GM23338 (cell line): ENCODE results near the gene TMEM200C. TPM values are rescaled to one million over a fixed set of nuclear protein-coding genes. Genes with fewer than 3 reads are reported as not detected.

ENCODE experiments used
- ATAC-seq: fragments of 200-7000 bp; cut with Tn5 transposase; 3 replicates; pipeline ENCODE4 v1.9.1; 2020
- DNase-seq: peaks from one replicate; pipeline ENCODE4 v3.0.0-alpha.2; 2015; ENCODE audit warnings: low spot score
- H2AFZ ChIP-seq: fragments of 200-600 bp; sonication (generic); 2 replicates; pipeline ENCODE4 v1.8.0; 2016; ENCODE audit warnings: antibody characterized with exemption, mild to moderate bottlenecking, moderate library complexity
- H3F3A ChIP-seq: fragments of 200-600 bp; sonication (generic); replicated peaks from 2 replicates; pipeline ENCODE4 v1.8.0; 2017; ENCODE audit warnings: antibody characterized with exemption, mixed run types, low read depth
- H3K27ac ChIP-seq: fragments of 200-600 bp; sonication (generic); 2 replicates; pipeline ENCODE4 v1.6.1; 2016; ENCODE audit warnings: low read depth
- H3K27me3 ChIP-seq: fragments of 200-600 bp; sonication (generic); 2 replicates; pipeline ENCODE4 v1.8.0; 2016; ENCODE audit warnings: mild to moderate bottlenecking, mixed run types, moderate library complexity; ENCODE audit not compliant: insufficient read depth
- H3K36me3 ChIP-seq: fragments of 200-600 bp; sonication (generic); 2 replicates; pipeline ENCODE4 v1.8.0; 2016; ENCODE audit warnings: mild to moderate bottlenecking; ENCODE audit not compliant: insufficient read depth
- H3K4me1 ChIP-seq: fragments of 200-600 bp; sonication (generic); 2 replicates; pipeline ENCODE4 v1.8.0; 2016; ENCODE audit warnings: mild to moderate bottlenecking, moderate library complexity; ENCODE audit not compliant: insufficient read depth
- H3K4me2 ChIP-seq: fragments of 200-600 bp; sonication (generic); 2 replicates; pipeline ENCODE4 v1.7.1; 2017; ENCODE audit warnings: mixed run types
- H3K4me3 ChIP-seq: fragments of 200-600 bp; sonication (generic); 2 replicates; pipeline ENCODE4 v1.6.1; 2016; ENCODE audit warnings: mixed run types
- H3K79me2 ChIP-seq: fragments of 200-600 bp; sonication (generic); replicated peaks from 2 replicates; pipeline ENCODE4 v1.8.0; 2017; ENCODE audit warnings: mild to moderate bottlenecking; ENCODE audit not compliant: insufficient read depth
- H3K9me2 ChIP-seq: fragments of 200-600 bp; sonication (generic); 2 replicates; pipeline ENCODE4 v1.8.0; 2017; ENCODE audit not compliant: insufficient read depth
- H4K20me1 ChIP-seq: fragments of 200-600 bp; sonication (generic); replicated peaks from 2 replicates; pipeline ENCODE4 v1.8.0; 2017; ENCODE audit warnings: mild to moderate bottlenecking; ENCODE audit not compliant: insufficient read depth
- H3K27ac Mint-ChIP-seq: 2 replicates; pipeline ENCODE4 v1.8.0; 2020; ENCODE audit warnings: inconsistent platforms, mild to moderate bottlenecking, moderate library complexity, mixed read lengths
- H3K27me3 Mint-ChIP-seq: 3 replicates; pipeline ENCODE4 v1.8.0; 2022; ENCODE audit warnings: low read depth, mild to moderate bottlenecking, moderate library complexity, mixed read lengths, inconsistent platforms; ENCODE audit not compliant: insufficient read depth, poor library complexity
- H3K36me3 Mint-ChIP-seq: 3 replicates; pipeline ENCODE4 v1.8.0; 2021; ENCODE audit warnings: low read depth, mild to moderate bottlenecking, inconsistent platforms, moderate library complexity, mixed read lengths
- H3K4me1 Mint-ChIP-seq: 3 replicates; pipeline ENCODE4 v1.8.0; 2020; ENCODE audit warnings: mild to moderate bottlenecking, inconsistent platforms, mixed read lengths
- H3K4me3 Mint-ChIP-seq: 3 replicates; pipeline ENCODE4 v1.8.0; 2021; ENCODE audit warnings: moderate library complexity, mild to moderate bottlenecking, inconsistent platforms, mixed read lengths
- H3K9me3 Mint-ChIP-seq: 3 replicates; pipeline ENCODE4 v1.8.0; 2020; ENCODE audit warnings: moderate library complexity, mild to moderate bottlenecking, inconsistent platforms, mixed read lengths
- ETS1 ChIP-seq: IDR thresholded peaks from 2 replicates; pipeline ENCODE4 v1.6.1; 2016; ENCODE audit warnings: antibody characterized with exemption
- EZH2phosphoT487 ChIP-seq: fragments of 200-600 bp; sonication (generic); IDR thresholded peaks from one replicate; pipeline ENCODE4 v1.8.1; 2018; ENCODE audit warnings: antibody characterized with exemption; ENCODE audit not compliant: unreplicated experiment
- polyA plus RNA-seq: library from polyadenylated mRNA; unstranded; fragments of >200 nt; fragmentation: Nextera tagmentation; extraction: Ambion mirVana; gene quantifications from 2 replicates; pipeline ENCODE4 v1.2.1, GENCODE V29; 2016
- total RNA-seq: library from RNA; depleted of rRNA; stranded (reverse); fragments of >200 nt; shearing (Covaris generic); gene quantifications from 2 replicates; pipeline ENCODE4 v1.2.3, GENCODE V29; 2014
- TF ChIP-seq, protein P1 (sequence below): IDR thresholded peaks from one replicate; pipeline ENCODE4 v1.6.1; 2018; ENCODE audit warnings: antibody characterized with exemption; ENCODE audit not compliant: unreplicated experiment
- TF ChIP-seq, protein P2 (sequence below): fragments of 250-450 bp; sonication (Bioruptor Pico); IDR thresholded peaks from 2 replicates; pipeline ENCODE4 v1.5.0; 2020; ENCODE audit warnings: mild to moderate bottlenecking, moderate library complexity
- TF ChIP-seq, protein P3 (sequence below), 2 experiments: fragments of 200-600 bp in 1 of 2; sonication (generic) in 1 of 2; conservative IDR thresholded peaks; 2 replicates each; pipeline versions ENCODE4 v1.5.1 to v1.6.1; 2016 to 2017; ENCODE audit warnings: antibody characterized with exemption in 2 of 2, low read depth in 2 of 2, mild to moderate bottlenecking in 2 of 2, moderate library complexity in 1 of 2

The TMEM200C gene
- total and polyA plus RNA-seq, 2 experiments from 2014 or later, result 0.53 to 6.1 TPM

DNA sequence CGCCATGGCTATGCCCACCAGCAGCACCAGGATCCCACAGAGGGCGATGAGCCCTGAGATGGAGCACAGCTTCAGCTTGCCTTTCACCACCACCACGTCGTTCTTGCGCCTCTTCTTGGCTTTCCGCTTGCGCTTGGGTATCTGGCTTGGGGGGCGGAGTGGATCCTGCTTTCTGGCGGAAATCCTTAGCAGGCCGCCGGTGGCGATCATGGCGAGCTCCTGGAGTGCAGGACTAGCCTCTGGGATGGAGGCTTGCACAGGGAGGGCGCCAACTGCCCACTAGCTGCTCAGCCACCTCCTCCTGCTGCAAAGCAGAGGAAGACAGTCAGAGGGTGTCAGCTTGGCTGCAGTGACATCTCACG, 3.5 kb downstream of the TMEM200C start:
- peak overlapping the region; percentile 85 for H3K4me3 ChIP-seq
- peak; percentile 35 for DNase-seq

DNA sequence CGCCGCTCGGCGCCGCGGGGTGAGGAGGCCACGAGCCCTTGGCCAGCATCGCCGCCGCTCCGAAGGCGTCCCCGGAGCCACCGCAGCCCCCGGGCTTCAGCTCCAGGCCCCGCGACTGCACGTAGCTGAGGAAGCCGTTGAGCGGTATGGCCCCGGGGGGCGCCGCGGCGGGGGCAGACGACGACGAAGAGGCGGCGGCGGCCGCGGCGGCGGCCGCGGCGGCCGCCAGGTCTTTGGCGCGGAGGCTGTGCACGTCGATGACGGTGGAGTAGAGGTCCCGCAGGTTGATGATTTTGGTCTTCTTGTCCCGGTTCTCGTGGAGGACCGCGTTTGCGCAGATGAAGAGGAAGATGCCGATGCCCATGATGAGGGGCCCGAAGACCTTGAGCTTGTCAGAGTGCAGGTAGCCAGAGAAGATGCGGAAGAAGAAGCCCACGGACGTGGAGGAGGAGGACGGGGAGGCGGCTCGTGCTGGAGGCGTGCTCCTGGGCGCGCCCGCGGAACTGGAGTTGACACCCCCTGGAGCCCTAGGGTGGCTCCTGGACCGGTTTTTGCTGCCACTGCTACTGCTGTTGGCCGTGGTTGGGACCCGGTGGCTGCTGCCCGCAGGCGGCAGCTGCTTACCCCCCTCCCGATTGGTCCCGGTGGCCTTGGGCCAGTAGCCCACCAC, 4.0 kb downstream of the TMEM200C start:
- ATAC-seq (no peak; the same call in 2 of the 3 replicates), DNase-seq (peak; percentile 52)
- Mint-ChIP-seq H3K9me3 (no peaks in the 10 kb centered on the region), H3K4me3 (peak overlapping the region; percentile 64), H3K36me3 (peaks cover 8% of the 10 kb centered on the region), H3K27me3 (peaks cover 23% of the 10 kb centered on the region), H3K27ac (no peak overlapping the region), H3K4me1 (peaks cover 28% of the 10 kb centered on the region)
- no peaks in the 10 kb centered on the region for H3K9me2 ChIP-seq
- H3K79me2 ChIP-seq, result no peaks in the 10 kb centered on the region
- peak overlapping the region; percentile 87 for H3K4me2 ChIP-seq
- no peaks in the 10 kb centered on the region for H3K36me3 ChIP-seq
- peak overlapping the region; percentile 85 for H3K4me3 ChIP-seq
- no peak overlapping the region for H2AFZ ChIP-seq
- peaks cover 35% of the 10 kb centered on the region for H3K4me1 ChIP-seq
- no peaks in the 10 kb centered on the region for H3F3A ChIP-seq
- peaks cover 50% of the 10 kb centered on the region for H3K27me3 ChIP-seq
- peaks cover 3% of the 10 kb centered on the region; the same call in 1 of the 2 replicates for H4K20me1 ChIP-seq
- H3K27ac ChIP-seq, result no peak overlapping the region
- no peak for TF ChIP-seq EZH2phosphoT487
- TF ChIP-seq, protein P1, sequence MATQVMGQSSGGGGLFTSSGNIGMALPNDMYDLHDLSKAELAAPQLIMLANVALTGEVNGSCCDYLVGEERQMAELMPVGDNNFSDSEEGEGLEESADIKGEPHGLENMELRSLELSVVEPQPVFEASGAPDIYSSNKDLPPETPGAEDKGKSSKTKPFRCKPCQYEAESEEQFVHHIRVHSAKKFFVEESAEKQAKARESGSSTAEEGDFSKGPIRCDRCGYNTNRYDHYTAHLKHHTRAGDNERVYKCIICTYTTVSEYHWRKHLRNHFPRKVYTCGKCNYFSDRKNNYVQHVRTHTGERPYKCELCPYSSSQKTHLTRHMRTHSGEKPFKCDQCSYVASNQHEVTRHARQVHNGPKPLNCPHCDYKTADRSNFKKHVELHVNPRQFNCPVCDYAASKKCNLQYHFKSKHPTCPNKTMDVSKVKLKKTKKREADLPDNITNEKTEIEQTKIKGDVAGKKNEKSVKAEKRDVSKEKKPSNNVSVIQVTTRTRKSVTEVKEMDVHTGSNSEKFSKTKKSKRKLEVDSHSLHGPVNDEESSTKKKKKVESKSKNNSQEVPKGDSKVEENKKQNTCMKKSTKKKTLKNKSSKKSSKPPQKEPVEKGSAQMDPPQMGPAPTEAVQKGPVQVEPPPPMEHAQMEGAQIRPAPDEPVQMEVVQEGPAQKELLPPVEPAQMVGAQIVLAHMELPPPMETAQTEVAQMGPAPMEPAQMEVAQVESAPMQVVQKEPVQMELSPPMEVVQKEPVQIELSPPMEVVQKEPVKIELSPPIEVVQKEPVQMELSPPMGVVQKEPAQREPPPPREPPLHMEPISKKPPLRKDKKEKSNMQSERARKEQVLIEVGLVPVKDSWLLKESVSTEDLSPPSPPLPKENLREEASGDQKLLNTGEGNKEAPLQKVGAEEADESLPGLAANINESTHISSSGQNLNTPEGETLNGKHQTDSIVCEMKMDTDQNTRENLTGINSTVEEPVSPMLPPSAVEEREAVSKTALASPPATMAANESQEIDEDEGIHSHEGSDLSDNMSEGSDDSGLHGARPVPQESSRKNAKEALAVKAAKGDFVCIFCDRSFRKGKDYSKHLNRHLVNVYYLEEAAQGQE, result no peak
- TF ChIP-seq, protein P2, sequence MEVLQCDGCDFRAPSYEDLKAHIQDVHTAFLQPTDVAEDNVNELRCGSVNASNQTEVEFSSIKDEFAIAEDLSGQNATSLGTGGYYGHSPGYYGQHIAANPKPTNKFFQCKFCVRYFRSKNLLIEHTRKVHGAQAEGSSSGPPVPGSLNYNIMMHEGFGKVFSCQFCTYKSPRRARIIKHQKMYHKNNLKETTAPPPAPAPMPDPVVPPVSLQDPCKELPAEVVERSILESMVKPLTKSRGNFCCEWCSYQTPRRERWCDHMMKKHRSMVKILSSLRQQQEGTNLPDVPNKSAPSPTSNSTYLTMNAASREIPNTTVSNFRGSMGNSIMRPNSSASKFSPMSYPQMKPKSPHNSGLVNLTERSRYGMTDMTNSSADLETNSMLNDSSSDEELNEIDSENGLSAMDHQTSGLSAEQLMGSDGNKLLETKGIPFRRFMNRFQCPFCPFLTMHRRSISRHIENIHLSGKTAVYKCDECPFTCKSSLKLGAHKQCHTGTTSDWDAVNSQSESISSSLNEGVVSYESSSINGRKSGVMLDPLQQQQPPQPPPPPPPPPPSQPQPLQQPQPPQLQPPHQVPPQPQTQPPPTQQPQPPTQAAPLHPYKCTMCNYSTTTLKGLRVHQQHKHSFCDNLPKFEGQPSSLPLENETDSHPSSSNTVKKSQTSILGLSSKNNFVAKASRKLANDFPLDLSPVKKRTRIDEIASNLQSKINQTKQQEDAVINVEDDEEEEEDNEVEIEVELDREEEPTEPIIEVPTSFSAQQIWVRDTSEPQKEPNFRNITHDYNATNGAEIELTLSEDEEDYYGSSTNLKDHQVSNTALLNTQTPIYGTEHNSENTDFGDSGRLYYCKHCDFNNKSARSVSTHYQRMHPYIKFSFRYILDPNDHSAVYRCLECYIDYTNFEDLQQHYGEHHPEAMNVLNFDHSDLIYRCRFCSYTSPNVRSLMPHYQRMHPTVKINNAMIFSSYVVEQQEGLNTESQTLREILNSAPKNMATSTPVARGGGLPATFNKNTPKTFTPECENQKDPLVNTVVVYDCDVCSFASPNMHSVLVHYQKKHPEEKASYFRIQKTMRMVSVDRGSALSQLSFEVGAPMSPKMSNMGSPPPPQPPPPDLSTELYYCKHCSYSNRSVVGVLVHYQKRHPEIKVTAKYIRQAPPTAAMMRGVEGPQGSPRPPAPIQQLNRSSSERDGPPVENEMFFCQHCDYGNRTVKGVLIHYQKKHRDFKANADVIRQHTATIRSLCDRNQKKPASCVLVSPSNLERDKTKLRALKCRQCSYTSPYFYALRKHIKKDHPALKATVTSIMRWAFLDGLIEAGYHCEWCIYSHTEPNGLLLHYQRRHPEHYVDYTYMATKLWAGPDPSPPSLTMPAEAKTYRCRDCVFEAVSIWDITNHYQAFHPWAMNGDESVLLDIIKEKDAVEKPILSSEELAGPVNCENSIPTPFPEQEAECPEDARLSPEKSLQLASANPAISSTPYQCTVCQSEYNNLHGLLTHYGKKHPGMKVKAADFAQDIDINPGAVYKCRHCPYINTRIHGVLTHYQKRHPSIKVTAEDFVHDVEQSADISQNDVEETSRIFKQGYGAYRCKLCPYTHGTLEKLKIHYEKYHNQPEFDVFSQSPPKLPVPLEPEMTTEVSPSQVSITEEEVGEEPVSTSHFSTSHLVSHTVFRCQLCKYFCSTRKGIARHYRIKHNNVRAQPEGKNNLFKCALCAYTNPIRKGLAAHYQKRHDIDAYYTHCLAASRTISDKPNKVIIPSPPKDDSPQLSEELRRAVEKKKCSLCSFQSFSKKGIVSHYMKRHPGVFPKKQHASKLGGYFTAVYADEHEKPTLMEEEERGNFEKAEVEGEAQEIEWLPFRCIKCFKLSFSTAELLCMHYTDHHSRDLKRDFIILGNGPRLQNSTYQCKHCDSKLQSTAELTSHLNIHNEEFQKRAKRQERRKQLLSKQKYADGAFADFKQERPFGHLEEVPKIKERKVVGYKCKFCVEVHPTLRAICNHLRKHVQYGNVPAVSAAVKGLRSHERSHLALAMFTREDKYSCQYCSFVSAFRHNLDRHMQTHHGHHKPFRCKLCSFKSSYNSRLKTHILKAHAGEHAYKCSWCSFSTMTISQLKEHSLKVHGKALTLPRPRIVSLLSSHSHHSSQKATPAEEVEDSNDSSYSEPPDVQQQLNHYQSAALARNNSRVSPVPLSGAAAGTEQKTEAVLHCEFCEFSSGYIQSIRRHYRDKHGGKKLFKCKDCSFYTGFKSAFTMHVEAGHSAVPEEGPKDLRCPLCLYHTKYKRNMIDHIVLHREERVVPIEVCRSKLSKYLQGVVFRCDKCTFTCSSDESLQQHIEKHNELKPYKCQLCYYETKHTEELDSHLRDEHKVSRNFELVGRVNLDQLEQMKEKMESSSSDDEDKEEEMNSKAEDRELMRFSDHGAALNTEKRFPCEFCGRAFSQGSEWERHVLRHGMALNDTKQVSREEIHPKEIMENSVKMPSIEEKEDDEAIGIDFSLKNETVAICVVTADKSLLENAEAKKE, result no peak
- no peak for TF ChIP-seq ETS1

More for the DNA sequence above, 3.5 kb downstream of the TMEM200C start:
- Mint-ChIP-seq H3K27me3 (peaks cover 27% of the 10 kb centered on the region), H3K4me1 (peaks cover 33% of the 10 kb centered on the region), H3K36me3 (peaks cover 8% of the 10 kb centered on the region), H3K27ac (no peak overlapping the region), H3K4me3 (peak overlapping the region; percentile 44), H3K9me3 (no peaks in the 10 kb centered on the region)
- Histone ChIP-seq H3K27ac (no peak overlapping the region), H3K4me1 (peaks cover 40% of the 10 kb centered on the region), H3F3A (no peaks in the 10 kb centered on the region), H3K36me3 (no peaks in the 10 kb centered on the region), H3K27me3 (peaks cover 55% of the 10 kb centered on the region), H3K9me2 (no peaks in the 10 kb centered on the region), H3K79me2 (no peaks in the 10 kb centered on the region), H4K20me1 (peaks cover 3% of the 10 kb centered on the region; the same call in 1 of the 2 replicates), H2AFZ (no peak overlapping the region), H3K4me2 (peak overlapping the region; percentile 87)
- no peak for TF ChIP-seq EZH2phosphoT487
- TF ChIP-seq, protein P3, sequence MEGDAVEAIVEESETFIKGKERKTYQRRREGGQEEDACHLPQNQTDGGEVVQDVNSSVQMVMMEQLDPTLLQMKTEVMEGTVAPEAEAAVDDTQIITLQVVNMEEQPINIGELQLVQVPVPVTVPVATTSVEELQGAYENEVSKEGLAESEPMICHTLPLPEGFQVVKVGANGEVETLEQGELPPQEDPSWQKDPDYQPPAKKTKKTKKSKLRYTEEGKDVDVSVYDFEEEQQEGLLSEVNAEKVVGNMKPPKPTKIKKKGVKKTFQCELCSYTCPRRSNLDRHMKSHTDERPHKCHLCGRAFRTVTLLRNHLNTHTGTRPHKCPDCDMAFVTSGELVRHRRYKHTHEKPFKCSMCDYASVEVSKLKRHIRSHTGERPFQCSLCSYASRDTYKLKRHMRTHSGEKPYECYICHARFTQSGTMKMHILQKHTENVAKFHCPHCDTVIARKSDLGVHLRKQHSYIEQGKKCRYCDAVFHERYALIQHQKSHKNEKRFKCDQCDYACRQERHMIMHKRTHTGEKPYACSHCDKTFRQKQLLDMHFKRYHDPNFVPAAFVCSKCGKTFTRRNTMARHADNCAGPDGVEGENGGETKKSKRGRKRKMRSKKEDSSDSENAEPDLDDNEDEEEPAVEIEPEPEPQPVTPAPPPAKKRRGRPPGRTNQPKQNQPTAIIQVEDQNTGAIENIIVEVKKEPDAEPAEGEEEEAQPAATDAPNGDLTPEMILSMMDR (conservative IDR thresholded peaks at IDR 0.05; ENCODE audit: low read depth in 2 of 2), result 0 out of 4 replicates have a peak, but pooled peaks of 1 of the 2 experiments have one; percentile 17
- no peak for ATAC-seq
